Measurements from ENCODE around the gene INAFM2.

GRCh38 chr15:40357246-40357645, 33.8 kb downstream of the INAFM2 start:
- TF ChIP-seq EZH2 (IDR thresholded peaks at IDR 0.05; ENCODE audit: borderline replicate concordance): no peak
- no peak for TF ChIP-seq CTCF (IDR thresholded peaks at IDR 0.05; ENCODE audit: poor library complexity)
- TF ChIP-seq EZH2phosphoT487 (IDR thresholded peaks at IDR 0.05; ENCODE audit: low read depth, severe bottlenecking, unreplicated experiment): no peak

Measured in hepatocyte (in vitro differentiated cells).